ENCODE measurements around the gene MAVS.

- peak; percentile 52 to 73 (median 62) for TF ChIP-seq CTCF (IDR thresholded peaks at IDR 0.05)
- no peak for TF ChIP-seq POLR2AphosphoS5 (IDR thresholded peaks at IDR 0.05)
- TF ChIP-seq POLR2A (IDR thresholded peaks at IDR 0.05): no peak
Measured at GRCh38 chr20:3818155-3819151, 28.2 kb upstream of the MAVS start.
